Pancreas (tissue), 10 donors: ENCODE results near the gene NLGN3. TPM values are rescaled to one million over a fixed set of nuclear protein-coding genes. Genes with fewer than 3 reads are reported as not detected.

Experiments
- ATAC-seq, 4 donors: fragments of 200-7000 bp; cut with Tn5 transposase; one replicate each; pipeline versions ENCODE4 v1.8.0 to v1.9.1; 2020; ENCODE audit warnings: mild to moderate bottlenecking in 4 of 4, moderate library complexity in 4 of 4
- DNase-seq, 6 donors: peaks; one replicate each; pipeline ENCODE4 v3.0.0-alpha.2; 2020
- FAIRE-seq: peaks from 2 replicates; lab custom pipeline; 2012; peaks lifted over from hg19 to GRCh38; lab: Jason Lieb, UNC
- H3K27ac ChIP-seq, 4 donors: fragments of 200-600 bp; sonication (generic); 1 replicate in 3 of 4; 2 replicates in 1 of 4; pipeline versions ENCODE4 v1.5.0 to v1.8.0; 2020
- H3K27me3 ChIP-seq, 4 donors: fragments of 200-600 bp; one replicate each; pipeline ENCODE4 v1.8.0; 2021
- H3K36me3 ChIP-seq, 3 donors: fragments of 200-600 bp; sonication (generic) in 1 of 3; one replicate each; pipeline versions ENCODE4 v1.5.0 to v1.8.0; 2020 to 2021
- H3K4me1 ChIP-seq, 3 donors: fragments of 200-600 bp; one replicate each; pipeline ENCODE4 v1.8.0; 2021
- H3K4me3 ChIP-seq, 4 donors: fragments of 200-600 bp; sonication (generic) in 2 of 4; one replicate each; pipeline versions ENCODE4 v1.5.0 to v1.8.0; 2020 to 2021
- H3K9me3 ChIP-seq, 4 donors: fragments of 200-600 bp; one replicate each; pipeline ENCODE4 v1.8.0; 2021
- CTCF ChIP-seq, 4 donors: fragments of 200-600 bp; sonication (generic) in 3 of 4; IDR thresholded peaks; one replicate each; pipeline versions ENCODE4 v1.5.0 to v1.8.0; 2021; ENCODE audit warnings: antibody characterized with exemption in 4 of 4
- WGBS, 2 donors: extraction: QIAGEN DNeasy Blood & Tissue Kit; methylation state at CpG; one replicate each; pipeline ENCODE4 v1.1.7; 2013; 5-methylcytosine and 5-hydroxymethylcytosine counted together
- intact Hi-C, 3 donors: fragments of 100-400 bp; cut with DNase I; formaldehyde crosslinking; loops; one replicate each; pipeline versions ENCODE4 v1.11.1 to v1.14.2; 2022
- polyA plus RNA-seq, 2 donors: library from polyadenylated mRNA; stranded (reverse); fragments of 200-250 nt; gene quantifications; one replicate each; pipeline ENCODE4 v1.2.3, GENCODE V29; 2013
- total RNA-seq, 6 donors: library from RNA; stranded (reverse); fragmentation: NEBNext Ultra II Directional in 4 of 6; extraction: Animal tissue kit (Norgen Biotek cat#: 25700) in 4 of 6; gene quantifications; one replicate each; pipeline versions ENCODE4 v1.2.1 to v1.2.4, GENCODE V29; 2021 to 2023
- donor health status: healthy with polysubstance abuse.
- donor health status: DM: no; HTN: no; CAD: no; lungs with moderate emphysema.
- donor health status: DM: no; HTN: no; CAD: no.
- donor health status: control.
- donor health status: control.
- donor health status: Bipolar disorder and iron deficiency.
- donor health status: DM: yes; HTN: yes; CAD: no.
- donor health status: DM: no; HTN: no; CAD: no.
- donor health status: DM: no; HTN: no; CAD: no.
- donor health status: DM: yes; HTN: yes; CAD: no.

NLGN3 gene
- total and polyA plus RNA-seq, 8 donors = 0.04 to 0.56 (median 0.21) TPM

DNA sequence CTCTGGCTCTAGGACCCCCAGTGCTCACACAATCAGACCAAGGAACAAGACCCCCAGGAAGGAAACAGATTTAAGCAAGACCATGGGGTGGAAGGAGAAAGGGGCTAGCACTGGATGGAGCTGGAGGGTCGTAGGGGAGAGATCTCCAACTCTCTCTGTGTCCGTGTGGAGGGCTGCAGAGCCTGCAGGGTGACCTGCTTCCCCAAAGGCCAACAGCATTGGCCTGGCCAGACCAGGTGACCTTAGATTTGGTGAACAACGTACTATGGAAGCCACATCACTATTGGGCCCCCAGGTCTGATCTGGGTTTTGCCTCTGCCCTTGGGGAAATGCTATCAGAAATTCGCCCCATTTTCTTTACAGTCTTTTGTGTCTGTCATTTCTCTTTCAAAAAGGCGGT is 26.0 kb downstream of the NLGN3 start:
- no peaks in the 10 kb centered on the region for H3K9me3 ChIP-seq
- DNase-seq = no peak
- WGBS, 2 donors = 66 to 84% methylated on average over 5 of the region's 5 CpGs
- intact Hi-C loops = loop anchor here in 1 of 3 donors (10.0 kb wide), 1 partner anchor 196 kb away; no protein-coding TSS in a partner anchor
- H3K4me1 ChIP-seq = no peaks in the 10 kb centered on the region
- ATAC-seq = no peak
- no peak for FAIRE-seq
- no peaks in the 10 kb centered on the region for H3K27me3 ChIP-seq
- H3K27ac ChIP-seq = no peak overlapping the region
- no peaks in the 10 kb centered on the region for H3K36me3 ChIP-seq
- H3K4me3 ChIP-seq = no peak overlapping the region
- TF ChIP-seq CTCF (IDR thresholded peaks at IDR 0.05) = no peak

GRCh38 chrX:71171110-71171801 is 26.6 kb downstream of the NLGN3 start:
- H3K36me3 ChIP-seq = no peaks in the 10 kb centered on the region
- DNase-seq = no peak
- ATAC-seq = no peak
- no peak overlapping the region for H3K27ac ChIP-seq
- no peaks in the 10 kb centered on the region for H3K4me1 ChIP-seq
- 57 to 61% methylated on average over 12 of the region's 12 CpGs for WGBS, 2 donors
- intact Hi-C loops = loop anchor here in 1 of 3 donors (10.0 kb wide), 1 partner anchor 196 kb away; no protein-coding TSS in a partner anchor
- no peak overlapping the region for H3K4me3 ChIP-seq
- TF ChIP-seq CTCF (IDR thresholded peaks at IDR 0.05) = no peak
- FAIRE-seq = no peak
- no peaks in the 10 kb centered on the region for H3K27me3 ChIP-seq
- no peaks in the 10 kb centered on the region for H3K9me3 ChIP-seq

DNA sequence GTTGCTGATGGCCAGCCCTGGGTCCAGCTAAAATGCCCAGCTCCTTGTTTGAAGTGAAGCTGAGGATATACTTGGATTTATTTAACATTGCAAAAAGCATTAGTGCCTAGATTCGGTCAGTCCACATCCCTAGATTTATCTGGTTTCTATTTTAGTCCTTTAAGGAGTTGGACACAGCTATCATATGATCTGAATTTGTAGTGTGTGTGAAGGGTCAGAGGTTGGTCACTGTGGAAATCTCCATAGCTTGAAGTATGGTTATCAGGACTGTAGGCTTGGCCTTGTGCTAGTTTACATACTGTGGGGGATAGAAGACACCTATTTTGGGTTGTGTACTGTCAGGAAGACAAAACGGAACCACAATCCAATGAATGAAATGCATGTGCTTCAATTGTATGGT is 28.8 kb downstream of the NLGN3 start:
- FAIRE-seq (no peak), ATAC-seq (no peak), DNase-seq (no peak)
- 37 to 56% methylated on average over 2 of the region's 2 CpGs for WGBS, 2 donors
- TF ChIP-seq CTCF (IDR thresholded peaks at IDR 0.05) = no peak
- no peaks in the 10 kb centered on the region for H3K4me1 ChIP-seq
- no peaks in the 10 kb centered on the region for H3K27me3 ChIP-seq
- intact Hi-C loops = loop anchor here in 1 of 3 donors (10.0 kb wide), 1 partner anchor 199 kb away; no protein-coding TSS in a partner anchor
- no peaks in the 10 kb centered on the region for H3K36me3 ChIP-seq
- H3K27ac ChIP-seq = no peak overlapping the region
- no peak overlapping the region for H3K4me3 ChIP-seq
- no peaks in the 10 kb centered on the region for H3K9me3 ChIP-seq

- Histone ChIP-seq H3K9me3 (no peaks in the 10 kb centered on the region), H3K27ac (no peak overlapping the region), H3K36me3 (no peaks in the 10 kb centered on the region), H3K27me3 (no peaks in the 10 kb centered on the region), H3K4me1 (no peaks in the 10 kb centered on the region), H3K4me3 (no peak overlapping the region)
- ATAC-seq = no peak
- no peak for TF ChIP-seq CTCF (IDR thresholded peaks at IDR 0.05)
- no peak for DNase-seq
- intact Hi-C loops = loop anchor here in 1 of 3 donors (10.0 kb wide), 1 partner anchor 200 kb away; no protein-coding TSS in a partner anchor
- WGBS, 2 donors = 73 to 89% methylated on average over 1 of the region's 1 CpG
- FAIRE-seq = no peak
Observed at GRCh38 chrX:71174795-71175194, 30.2 kb downstream of the NLGN3 start.

- Histone ChIP-seq H3K27ac (no peak overlapping the region), H3K9me3 (no peaks in the 10 kb centered on the region), H3K4me1 (no peaks in the 10 kb centered on the region), H3K36me3 (no peaks in the 10 kb centered on the region), H3K27me3 (no peaks in the 10 kb centered on the region), H3K4me3 (no peak overlapping the region)
- no peak for TF ChIP-seq CTCF (IDR thresholded peaks at IDR 0.05)
- no peak for ATAC-seq
- DNase-seq = no peak
- WGBS, 2 donors = 74 to 89% methylated on average over 5 of the region's 5 CpGs
- intact Hi-C loops = loop anchor here in 1 of 3 donors (10.0 kb wide), 1 partner anchor 201 kb away; no protein-coding TSS in a partner anchor
- FAIRE-seq = no peak
Observed at GRCh38 chrX:71175531-71175930, 30.9 kb downstream of the NLGN3 start.
